ENCODE results near the gene ATG2B. TPM values are rescaled to one million over a fixed set of nuclear protein-coding genes. Genes with fewer than 3 reads are reported as not detected.

ATG2B gene
- total and polyA plus RNA-seq, 10 of the 15 experiments (the other 5 are each of a cell fraction or from before 2014, with no cell fraction given): 0.84 to 15.4 (median 9.9) TPM

DNA sequence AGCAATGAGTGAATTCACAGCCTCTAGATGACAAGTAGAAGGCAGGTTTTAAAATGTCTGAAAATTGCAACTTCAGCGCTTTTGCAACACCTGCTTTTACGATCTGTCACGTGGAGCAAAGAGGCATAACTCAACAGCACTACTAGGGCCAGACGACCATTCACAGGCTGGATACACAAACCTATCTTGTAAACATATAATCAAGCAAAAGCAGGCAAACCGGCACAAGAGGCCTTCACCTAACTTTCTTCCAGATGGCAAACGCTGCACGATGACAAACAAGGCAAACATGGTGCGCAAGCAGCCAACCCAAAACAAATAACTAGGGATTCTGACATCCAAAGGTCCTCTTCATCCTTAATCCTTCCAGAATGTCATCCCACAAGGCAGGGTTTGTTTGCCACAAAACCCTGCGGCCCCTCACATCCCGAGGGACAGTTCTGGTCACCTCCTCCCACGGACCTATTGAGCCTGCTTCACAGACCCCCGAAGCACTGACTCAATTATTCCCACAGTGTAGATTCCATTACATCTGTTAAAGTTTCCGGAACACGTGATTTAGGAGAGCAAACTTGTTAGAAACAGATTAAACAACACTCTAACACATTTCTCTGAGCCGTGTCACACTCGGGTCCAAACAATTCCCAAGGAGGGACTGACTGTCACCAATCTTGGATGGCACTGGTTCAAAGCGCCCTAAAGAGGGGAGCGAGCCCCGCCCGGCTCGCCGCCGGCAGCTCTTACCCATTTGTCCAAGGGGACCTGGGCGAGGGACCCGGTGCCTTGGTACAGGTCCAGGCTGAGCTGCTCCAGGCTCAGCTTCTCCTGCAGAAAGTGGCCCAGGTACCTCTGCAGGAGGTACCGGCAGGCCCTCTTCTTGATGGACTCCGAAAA lies 823 bp downstream of the ATG2B start:
- in situ Hi-C loops (cut with MboI) (no loop called here), intact Hi-C loops (cut with micrococcal nuclease; ENCODE audit: unreplicated experiment) (no loop called here)
- BruUV-seq (replicated peaks): no TSS peak
- ATAC-seq (peak; percentile 63), DNase-seq (ENCODE audit: low read depth, low spot score) (peak; percentile 31), FAIRE-seq (peak; percentile 95)
- Histone ChIP-seq H3K27me3 (replicated peaks in 1 of 2; ENCODE audit: control insufficient read depth in 2 of 2, insufficient read depth in 2 of 2, low read length in 1 of 2) (no peaks in the 10 kb centered on the region), H3K4me3 (peak overlapping the region; percentile 98), H3K9ac (ENCODE audit: control insufficient read depth, insufficient read depth, low read length) (peak overlapping the region; percentile 87), H3K9me3 (replicated peaks; ENCODE audit: control insufficient read depth, insufficient read depth, low read length) (no peaks in the 10 kb centered on the region), H3K36me3 (ENCODE audit: control insufficient read depth in 2 of 2, insufficient read depth in 2 of 2, low read length in 1 of 2) (no peaks in the 10 kb centered on the region), H2AFZ (ENCODE audit: control insufficient read depth, low read depth, low read length) (peak overlapping the region; percentile 95), H3K79me2 (ENCODE audit: control insufficient read depth, insufficient read depth, low read length) (peaks cover 53% of the 10 kb centered on the region), H3K4me1 (ENCODE audit: control insufficient read depth, insufficient read depth, low read length) (peaks cover 12% of the 10 kb centered on the region), H3K4me2 (ENCODE audit: control insufficient read depth, insufficient read depth) (peak overlapping the region; percentile 94), H4K20me1 (ENCODE audit: control insufficient read depth, insufficient read depth) (no peaks in the 10 kb centered on the region), H3K27ac (ENCODE audit: control insufficient read depth, insufficient read depth) (peak overlapping the region; percentile 76)
- POLR2A ChIA-PET: interaction anchor here (1.1 kb wide), 1 partner anchor 21 kb away, joined by 3 read pairs; no protein-coding TSS in a partner anchor
- WGBS (ENCODE audit: insufficient coverage, insufficient replicate concordance, low lambda C conversion rate, missing lambda C conversion rate): 1% methylated on average over 27 of the region's 27 CpGs
- CTCF ChIA-PET: interaction anchor here (1.0 kb wide), 1 partner anchor 28 kb away, joined by 4 read pairs; no protein-coding TSS in a partner anchor
- SMC1A ChIA-PET (ENCODE audit: uncharacterized antibody, unreplicated experiment): no interaction called here
- RAD21 ChIA-PET (ENCODE audit: unreplicated experiment): no interaction called here
- TF ChIP-seq CBX5 (IDR thresholded peaks at IDR 0.05; ENCODE audit: low read depth) (no peak), CHD1 (IDR thresholded peaks at IDR 0.05; ENCODE audit: low read depth, low read length) (no peak), BHLHE40 (IDR thresholded peaks at IDR 0.05; ENCODE audit: borderline replicate concordance in 1 of 2, low read depth in 2 of 2, low read length in 1 of 2) (peak in 1 of 2 experiments; percentile 54; a peak in 1 of 4 replicates), TCF12 (IDR thresholded peaks at IDR 0.05; ENCODE audit: low read depth, low read length) (no peak), SRF (IDR thresholded peaks at IDR 0.05; ENCODE audit: low read depth in 2 of 2, low read length in 2 of 2) (no peak), STAT3 (IDR thresholded peaks at IDR 0.05; ENCODE audit: low read depth, low read length) (no peak), GABPA (IDR thresholded peaks at IDR 0.05; ENCODE audit: low read depth) (no peak), JUNB (IDR thresholded peaks at IDR 0.05) (no peak), POLR2A (IDR thresholded peaks at IDR 0.05; ENCODE audit: low read depth, low read length) (no peak), CBX3 (IDR thresholded peaks at IDR 0.05; ENCODE audit: borderline replicate concordance, low read depth) (no peak), CREB1 (IDR thresholded peaks at IDR 0.05; ENCODE audit: low read depth) (no peak), MYC (IDR thresholded peaks at IDR 0.05; ENCODE audit: insufficient read depth, insufficient read length, insufficient replicate concordance, low read length, severe bottlenecking) (no peak), POLR2AphosphoS2 (IDR thresholded peaks at IDR 0.05; ENCODE audit: low read depth, low read length) (no peak), PAX5 (IDR thresholded peaks at IDR 0.05; ENCODE audit: borderline replicate concordance, low read depth, low read length) (no peak), E4F1 (IDR thresholded peaks at IDR 0.05; ENCODE audit: borderline replicate concordance, partially characterized antibody) (peak; percentile 97), SP1 (IDR thresholded peaks at IDR 0.05; ENCODE audit: low read depth, low read length) (no peak)
- TF ChIP-seq, protein P1, sequence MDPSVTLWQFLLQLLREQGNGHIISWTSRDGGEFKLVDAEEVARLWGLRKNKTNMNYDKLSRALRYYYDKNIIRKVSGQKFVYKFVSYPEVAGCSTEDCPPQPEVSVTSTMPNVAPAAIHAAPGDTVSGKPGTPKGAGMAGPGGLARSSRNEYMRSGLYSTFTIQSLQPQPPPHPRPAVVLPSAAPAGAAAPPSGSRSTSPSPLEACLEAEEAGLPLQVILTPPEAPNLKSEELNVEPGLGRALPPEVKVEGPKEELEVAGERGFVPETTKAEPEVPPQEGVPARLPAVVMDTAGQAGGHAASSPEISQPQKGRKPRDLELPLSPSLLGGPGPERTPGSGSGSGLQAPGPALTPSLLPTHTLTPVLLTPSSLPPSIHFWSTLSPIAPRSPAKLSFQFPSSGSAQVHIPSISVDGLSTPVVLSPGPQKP (IDR thresholded peaks at IDR 0.05; ENCODE audit: low read depth, low read length): no peak
